GM21447 (cell line): ENCODE results near the gene TIMM10.
A peak's percentile ranks its signal among the peaks of the same experiment; 100 is the strongest.

Source experiments
- ATAC-seq: cut with Tn5 transposase; IDR thresholded peaks from one replicate; pipeline ENCODE4 v1.9.1; 2021; ENCODE audit not compliant: unreplicated experiment

Gene TIMM10

DNA sequence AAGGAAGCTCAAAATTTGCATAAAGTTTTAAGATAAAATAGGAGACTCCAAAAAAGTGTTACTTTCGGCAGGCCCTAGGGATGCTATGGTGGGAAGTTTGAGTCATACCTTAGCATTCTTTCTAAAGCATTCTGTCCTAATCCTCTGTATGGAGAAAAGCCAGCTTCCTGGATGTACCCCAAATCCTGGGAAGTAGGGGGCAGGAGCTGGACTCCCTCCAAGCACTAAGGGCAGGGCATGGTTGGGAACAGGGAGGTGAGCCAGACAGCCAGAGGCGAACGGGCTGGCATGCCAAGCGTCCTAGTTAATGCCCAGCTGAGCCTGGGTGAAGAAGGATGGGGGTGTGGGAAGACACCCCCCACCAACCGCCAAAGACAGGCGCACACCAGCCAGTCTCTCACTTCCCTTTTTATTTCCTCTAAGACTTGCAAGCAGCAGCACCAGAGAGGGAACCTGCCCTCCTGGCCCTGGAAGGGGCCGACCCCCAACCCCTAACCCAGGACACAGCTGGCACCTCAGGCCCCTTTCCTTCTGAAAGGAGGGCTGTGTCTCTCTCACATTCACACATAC is 46.3 kb downstream of the TIMM10 start:
- peak; percentile 59 for ATAC-seq

- no peak for ATAC-seq
Observed at GRCh38 chr11:57483562-57483918, 47.0 kb downstream of the TIMM10 start.

DNA sequence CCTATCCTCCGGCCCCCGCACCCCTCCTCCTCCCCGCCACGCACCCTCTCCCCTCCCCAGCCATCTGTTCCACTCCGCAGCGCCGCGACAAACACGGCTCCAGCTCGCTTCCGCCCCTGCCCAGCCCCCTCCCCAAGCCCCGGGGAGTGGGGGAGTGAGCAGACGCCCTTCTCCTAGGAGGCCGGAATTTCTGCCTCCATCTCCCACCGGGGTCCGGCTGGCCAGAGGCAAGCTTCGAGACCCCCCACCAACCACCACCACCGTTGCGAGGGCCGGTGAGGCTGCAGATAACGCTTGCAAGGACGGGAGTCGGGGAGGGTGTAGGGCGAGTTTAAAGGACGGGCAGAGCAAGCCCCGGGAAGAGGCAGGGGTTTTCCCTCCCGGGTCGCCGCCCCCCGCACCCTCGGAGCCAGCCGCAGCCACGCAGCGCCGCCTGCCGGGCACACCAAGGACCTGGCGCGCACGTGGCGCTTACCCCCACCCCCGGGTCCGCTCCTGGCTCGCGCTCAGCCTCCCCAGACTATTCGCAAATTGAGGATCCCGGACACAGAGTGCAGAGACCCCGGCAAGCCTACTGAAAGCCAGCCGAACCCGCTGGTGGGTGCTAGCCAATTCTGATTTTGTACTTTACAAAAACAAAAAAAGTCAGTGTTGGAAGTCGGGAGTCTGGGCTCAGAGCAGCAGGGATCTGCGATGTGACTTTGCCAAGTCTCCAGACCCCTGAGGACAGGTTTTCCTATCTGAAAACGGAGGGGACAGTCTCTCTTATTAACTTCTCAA is 47.6 kb downstream of the TIMM10 start:
- ATAC-seq, result no peak

DNA sequence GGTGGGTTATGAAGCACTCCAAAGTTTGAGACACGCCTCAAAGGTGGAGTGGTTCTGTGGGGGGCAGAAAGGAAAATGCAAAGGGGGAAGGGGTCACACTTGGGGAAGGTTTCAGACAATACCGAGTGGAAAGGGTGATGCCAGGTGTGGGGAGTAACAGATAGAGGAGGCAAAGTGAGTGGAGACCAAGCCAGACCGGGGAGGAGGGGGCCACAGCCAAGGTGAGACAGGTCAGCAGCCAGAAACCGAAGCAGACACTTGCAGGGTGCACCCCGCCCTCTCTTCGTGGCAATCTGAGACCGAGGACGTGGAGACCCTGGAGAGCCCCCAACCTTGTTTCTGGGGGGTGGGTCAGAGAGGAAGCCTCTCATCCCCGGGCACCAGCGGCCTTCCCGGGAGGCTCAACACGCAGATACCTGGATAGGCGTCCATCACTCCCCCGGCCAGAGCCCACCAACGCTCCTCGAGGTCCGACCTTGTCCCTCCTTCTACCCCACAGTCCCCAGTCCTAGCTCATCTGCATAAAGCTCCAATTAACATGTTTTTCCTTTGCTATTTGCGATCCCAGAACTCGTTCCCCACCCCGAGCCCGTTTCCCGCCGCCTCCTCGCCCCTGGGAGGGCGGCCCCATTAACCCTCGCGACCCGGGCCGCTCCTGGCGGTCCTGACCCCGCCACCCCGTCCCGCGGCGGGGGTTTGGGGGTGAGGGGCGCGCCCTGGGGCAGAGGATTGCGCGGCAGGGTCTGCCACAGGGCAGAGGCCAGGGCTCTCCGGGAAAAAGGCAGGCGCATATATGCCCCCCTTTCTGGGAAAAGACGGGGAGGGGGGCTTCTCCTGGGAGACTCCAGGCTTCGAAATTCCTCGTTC is 48.4 kb downstream of the TIMM10 start:
- ATAC-seq, result no peak

- no peak for ATAC-seq
Observed at GRCh38 chr11:57481315-57481714, 49.2 kb downstream of the TIMM10 start.

- peak; percentile 26 for ATAC-seq
Observed at GRCh38 chr11:57480409-57481137, 50.0 kb downstream of the TIMM10 start.

DNA sequence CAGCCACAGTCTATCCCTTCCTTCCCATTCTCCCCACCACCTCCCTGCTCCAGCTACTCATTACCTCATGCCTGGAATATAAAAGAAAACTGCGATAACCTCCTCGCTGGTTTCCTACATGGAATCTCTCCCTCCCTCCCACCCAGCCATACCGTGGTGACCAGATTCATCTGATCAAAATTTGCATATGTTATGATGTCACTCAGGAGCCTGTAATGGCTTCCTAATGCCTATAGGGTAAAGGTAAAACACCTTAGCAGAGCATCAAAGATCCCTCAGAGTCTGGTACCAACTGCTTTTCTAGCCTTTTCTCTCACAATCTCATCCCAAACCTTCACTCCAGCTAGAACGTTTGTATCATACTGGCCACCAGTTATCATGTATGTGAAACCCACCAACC is 50.6 kb downstream of the TIMM10 start:
- no peak for ATAC-seq

- ATAC-seq, result no peak
Observed at GRCh38 chr11:57479021-57479663, 51.4 kb downstream of the TIMM10 start.
